ENCODE data around the gene SWAP70. TPM values are rescaled to one million over a fixed set of nuclear protein-coding genes. Genes with fewer than 3 reads are reported as not detected.
"Not testable (repeated sequence)": the region's sequence is repeated elsewhere in the genome, so short reads cannot be mapped to it uniquely, and the experiment has no call there.

SWAP70 gene
- total RNA-seq = 10 to 100 TPM; 15.7 to 21.9 TPM
- long read RNA-seq, full-length matches to known transcripts = 41 of 51 reads
- long read RNA-seq, partial matches to known transcripts = 1 of 51 reads
- long read RNA-seq, other reads (novel, unspliced or antisense) = 9 of 51 reads

DNA sequence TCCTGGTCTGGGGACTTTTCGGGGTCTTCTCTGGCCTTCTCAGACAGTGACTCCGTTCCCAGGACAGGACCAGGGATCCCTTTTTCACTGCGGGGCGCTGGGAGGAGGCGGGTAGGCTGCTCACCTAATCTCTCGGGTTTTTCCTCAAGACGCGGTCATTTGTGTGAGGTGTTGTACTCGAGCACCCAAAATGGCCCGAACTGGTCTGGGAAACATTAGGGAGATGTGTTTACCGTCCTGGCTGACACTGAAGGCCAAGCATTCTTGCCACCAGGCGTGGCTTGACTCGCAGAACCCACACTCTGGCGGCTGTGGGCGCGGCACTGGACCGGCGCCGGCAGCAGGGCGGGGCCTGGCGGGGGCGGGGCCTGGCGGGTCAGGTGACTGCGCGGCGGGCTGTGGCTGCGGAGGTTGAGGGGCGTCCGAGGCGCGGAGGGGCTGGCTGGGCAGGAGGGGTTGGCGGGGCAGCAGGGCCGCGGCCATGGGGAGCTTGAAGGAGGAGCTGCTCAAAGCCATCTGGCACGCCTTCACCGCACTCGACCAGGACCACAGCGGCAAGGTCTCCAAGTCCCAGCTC, at the start of gene SWAP70:
Gene SWAP70, plus strand, starts transcription at position 379 of the 577 bp plus-strand sequence. Its CDS starts 103 bp downstream, at position 482.
- DNase-seq (peak; percentile 90 to 94), ATAC-seq (peak; percentile 98)
- intact Hi-C loops (cut with DNase I, micrococcal nuclease) = no loop called here

DNA sequence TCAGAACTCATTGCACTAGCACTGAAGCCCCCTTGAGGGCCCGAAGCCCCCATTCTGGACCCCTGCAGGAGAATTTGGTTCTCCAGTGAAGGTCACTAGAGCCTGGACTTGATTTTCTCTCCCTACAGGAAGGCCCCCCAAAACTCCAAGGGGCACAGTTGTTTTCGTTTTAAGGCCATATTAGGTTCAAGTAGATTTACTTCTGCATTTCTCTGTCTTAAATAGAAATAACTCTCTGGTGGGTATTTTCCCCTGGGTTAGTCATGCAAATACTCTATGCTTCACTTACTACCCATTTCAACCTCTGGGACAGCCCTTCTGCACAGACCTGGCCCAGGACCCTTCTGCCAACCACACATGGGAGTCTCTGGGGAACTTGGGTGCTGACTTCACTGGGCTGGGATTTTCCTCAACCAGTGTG, 48.8 kb upstream of the SWAP70 start:
- intact Hi-C loops (cut with DNase I, micrococcal nuclease) = loop anchor here in 1 of 2 donors (5.0 to 10.0 kb wide), 2 partner anchors 80 to 132 kb away; no protein-coding TSS in a partner anchor
- ATAC-seq (no peak), DNase-seq (peak in 1 of 2 donors; percentile 15)

DNA sequence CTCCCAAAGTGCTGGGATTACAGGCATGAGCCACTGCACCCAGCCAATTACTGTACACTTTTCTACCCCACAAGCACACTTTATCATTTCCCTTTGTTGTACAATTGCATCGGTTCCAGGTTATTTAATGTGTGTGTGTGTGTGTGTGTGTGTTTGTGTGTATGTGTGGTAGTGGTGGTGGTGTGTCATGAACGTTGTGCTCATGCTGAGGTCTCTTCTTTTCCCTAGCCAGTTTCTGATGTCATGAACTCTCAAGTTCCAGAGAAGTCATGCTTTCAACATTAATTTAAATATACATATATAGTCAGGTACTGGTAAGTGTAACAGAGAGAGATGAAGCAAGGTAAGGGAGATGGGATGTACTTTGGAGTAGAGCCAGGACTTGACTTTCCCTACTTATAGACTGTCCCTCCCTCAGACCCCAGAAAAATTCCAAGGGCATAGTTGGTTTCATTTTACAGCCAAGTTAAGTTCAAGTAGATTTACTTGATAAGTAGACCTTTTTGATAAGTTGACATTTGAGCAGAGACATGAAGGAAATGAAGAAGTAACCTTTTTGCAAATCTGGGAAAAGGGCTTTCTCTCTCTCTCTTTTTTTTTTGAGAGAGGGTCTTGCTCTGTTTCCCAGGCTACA, 47.7 kb upstream of the SWAP70 start:
- ATAC-seq = no peak
- intact Hi-C loops (cut with DNase I, micrococcal nuclease) = loop anchor here in 1 of 2 donors (5.0 to 10.0 kb wide), 2 partner anchors 81 to 131 kb away; no protein-coding TSS in a partner anchor
- no peak for DNase-seq

DNA sequence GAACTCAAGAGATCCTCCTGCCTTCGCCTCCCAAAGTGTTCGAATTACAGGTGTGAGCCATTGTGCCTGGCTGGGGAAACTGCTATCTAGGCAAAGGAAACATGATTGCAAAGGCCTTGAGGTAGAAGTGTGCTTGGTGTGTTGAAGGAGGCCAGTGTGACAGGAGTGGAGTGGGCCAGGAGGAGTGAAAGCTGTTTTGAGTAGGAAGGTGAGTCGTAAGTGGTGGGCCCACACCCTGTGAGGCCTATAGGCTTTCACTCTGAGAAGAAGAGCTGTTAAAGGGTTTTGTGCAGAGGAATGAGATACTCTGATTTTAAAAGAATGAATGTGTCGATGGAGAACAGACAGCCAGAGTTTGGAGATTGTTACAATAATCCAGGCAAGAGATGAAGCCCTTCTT, 47.0 kb upstream of the SWAP70 start:
- no peak for DNase-seq
- no peak for ATAC-seq
- intact Hi-C loops (cut with DNase I, micrococcal nuclease) = loop anchor here in 1 of 2 donors (5.0 to 10.0 kb wide), 2 partner anchors 82 to 130 kb away; no protein-coding TSS in a partner anchor

DNA sequence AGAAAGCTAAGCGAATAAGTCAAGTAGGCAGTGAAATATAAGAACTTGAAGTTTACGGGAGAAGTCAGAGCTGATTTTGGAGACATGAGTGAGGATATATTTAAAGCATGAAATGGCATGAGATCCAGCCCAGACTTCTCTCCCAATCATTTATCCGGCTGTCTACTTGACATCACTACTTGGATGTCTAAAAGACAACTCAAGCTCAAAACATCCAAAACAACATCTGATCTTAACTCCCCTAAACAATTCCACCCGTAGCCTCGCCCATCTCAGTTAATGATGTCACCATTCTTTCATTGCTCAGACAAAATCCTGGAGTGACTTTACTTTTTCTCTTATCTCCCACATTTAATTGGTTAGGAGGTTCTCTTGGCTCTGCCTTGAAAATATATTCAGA, 45.9 kb upstream of the SWAP70 start:
- intact Hi-C loops (cut with DNase I, micrococcal nuclease) = loop anchor here in 1 of 2 donors (5.0 to 10.0 kb wide), 2 partner anchors 83 to 129 kb away; no protein-coding TSS in a partner anchor
- ATAC-seq = no peak
- DNase-seq = no peak

DNA sequence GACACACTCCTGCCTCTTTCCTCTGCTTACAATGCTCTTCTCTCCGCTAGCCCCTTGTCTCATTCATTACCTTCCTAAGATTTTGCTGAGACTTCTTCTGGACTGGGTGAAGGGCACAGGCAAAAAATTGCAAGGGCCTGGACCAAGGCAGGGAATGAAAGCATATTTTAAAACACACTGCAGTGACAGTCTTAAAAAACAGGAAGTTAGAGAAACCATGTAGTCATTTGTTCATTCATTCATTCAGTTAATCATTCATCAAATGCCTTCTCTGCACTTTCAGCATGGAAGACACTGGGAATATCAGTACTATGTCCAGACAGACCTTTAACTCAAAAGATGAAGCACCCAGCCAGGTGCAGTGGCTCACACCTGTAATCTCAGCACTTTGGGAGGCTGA, 44.9 kb upstream of the SWAP70 start:
- ATAC-seq (no peak), DNase-seq (no peak)
- intact Hi-C loops (cut with DNase I, micrococcal nuclease) = loop anchor here in 1 of 2 donors (5.0 to 10.0 kb wide), 2 partner anchors 84 to 128 kb away; no protein-coding TSS in a partner anchor

DNA sequence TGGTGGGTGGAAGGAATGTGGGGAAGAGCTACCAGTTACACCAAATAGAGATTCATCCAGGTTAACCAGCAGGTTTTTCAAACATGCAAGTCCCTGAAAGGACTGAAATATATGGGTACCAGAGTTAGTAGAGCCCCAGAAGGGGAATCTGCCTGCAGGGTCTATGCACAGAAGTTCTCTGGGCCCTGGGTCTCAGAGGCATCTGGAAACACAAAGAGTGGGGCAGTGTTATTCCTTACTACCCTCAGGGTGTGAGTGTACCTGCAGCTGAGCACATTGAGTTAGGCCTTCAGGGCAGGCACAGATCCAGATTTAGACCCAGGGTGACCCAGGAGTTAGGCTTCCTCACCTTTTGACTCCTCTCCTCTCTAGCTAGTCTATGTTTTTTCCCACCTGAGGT, 43.9 kb upstream of the SWAP70 start:
- intact Hi-C loops (cut with DNase I, micrococcal nuclease) = loop anchor here in 1 of 2 donors (5.0 to 10.0 kb wide), 2 partner anchors 85 to 127 kb away; no protein-coding TSS in a partner anchor
- ATAC-seq = no peak
- no peak for DNase-seq

- ATAC-seq; intact Hi-C loops (cut with DNase I, micrococcal nuclease); DNase-seq: not testable (repeated sequence)
These were observed 41.5 kb upstream of the SWAP70 start for GRCh38 chr11:9622353-9622752.

- ATAC-seq; DNase-seq; intact Hi-C loops (cut with DNase I, micrococcal nuclease): not testable (repeated sequence)
These were observed 40.8 kb upstream of the SWAP70 start for GRCh38 chr11:9623053-9623452.

DNA sequence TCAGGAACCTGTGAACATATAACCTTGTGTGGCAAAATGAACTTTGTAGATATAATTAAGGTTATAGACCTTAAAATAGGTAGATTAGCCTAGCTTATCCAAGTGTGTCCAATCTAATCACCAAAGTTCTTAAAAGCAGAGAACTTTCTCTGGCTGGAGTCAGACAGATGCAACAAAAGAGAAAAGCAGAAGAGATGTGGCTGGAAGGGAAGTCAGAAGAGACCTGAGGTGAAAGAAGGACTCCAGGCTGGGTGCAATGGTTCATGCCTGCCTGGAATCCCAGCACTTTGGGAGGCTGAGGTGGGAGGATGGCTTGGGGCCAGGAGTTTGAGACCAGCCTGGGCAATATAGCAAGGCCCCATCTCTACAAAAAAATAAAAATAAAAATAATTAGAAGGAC, 39.4 kb upstream of the SWAP70 start:
- intact Hi-C loops (cut with DNase I, micrococcal nuclease) = no loop called here
- no peak for ATAC-seq
- DNase-seq = no peak

- DNase-seq = no peak
These were observed 38.7 kb upstream of the SWAP70 start for GRCh38 chr11:9625162-9625561.

DNA sequence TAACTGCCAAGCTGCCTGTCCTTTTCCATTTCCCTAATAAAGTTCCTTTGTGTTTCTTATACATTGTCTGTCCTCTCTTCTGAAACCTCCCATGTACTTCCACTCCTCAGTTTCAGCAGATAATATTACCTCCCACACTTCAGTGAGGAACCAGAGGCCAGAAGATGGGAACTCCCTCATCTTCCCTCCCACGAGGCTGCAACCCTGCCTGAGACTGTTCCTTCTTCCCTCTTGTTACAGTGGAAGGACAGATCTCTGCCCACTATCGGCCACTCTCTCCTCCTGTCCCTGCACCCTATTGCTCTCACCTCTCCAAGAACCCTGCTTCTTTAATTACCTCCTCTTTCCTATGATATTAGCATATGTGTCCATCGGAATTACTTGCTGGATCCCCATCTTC, 38.1 kb upstream of the SWAP70 start:
- ATAC-seq (no peak), DNase-seq (no peak)
- intact Hi-C loops (cut with DNase I, micrococcal nuclease) = no loop called here

More at GRCh38 chr11:9625162-9625561, 38.7 kb upstream of the SWAP70 start:
- ATAC-seq = no peak
- intact Hi-C loops (cut with DNase I, micrococcal nuclease) = no loop called here

DNA sequence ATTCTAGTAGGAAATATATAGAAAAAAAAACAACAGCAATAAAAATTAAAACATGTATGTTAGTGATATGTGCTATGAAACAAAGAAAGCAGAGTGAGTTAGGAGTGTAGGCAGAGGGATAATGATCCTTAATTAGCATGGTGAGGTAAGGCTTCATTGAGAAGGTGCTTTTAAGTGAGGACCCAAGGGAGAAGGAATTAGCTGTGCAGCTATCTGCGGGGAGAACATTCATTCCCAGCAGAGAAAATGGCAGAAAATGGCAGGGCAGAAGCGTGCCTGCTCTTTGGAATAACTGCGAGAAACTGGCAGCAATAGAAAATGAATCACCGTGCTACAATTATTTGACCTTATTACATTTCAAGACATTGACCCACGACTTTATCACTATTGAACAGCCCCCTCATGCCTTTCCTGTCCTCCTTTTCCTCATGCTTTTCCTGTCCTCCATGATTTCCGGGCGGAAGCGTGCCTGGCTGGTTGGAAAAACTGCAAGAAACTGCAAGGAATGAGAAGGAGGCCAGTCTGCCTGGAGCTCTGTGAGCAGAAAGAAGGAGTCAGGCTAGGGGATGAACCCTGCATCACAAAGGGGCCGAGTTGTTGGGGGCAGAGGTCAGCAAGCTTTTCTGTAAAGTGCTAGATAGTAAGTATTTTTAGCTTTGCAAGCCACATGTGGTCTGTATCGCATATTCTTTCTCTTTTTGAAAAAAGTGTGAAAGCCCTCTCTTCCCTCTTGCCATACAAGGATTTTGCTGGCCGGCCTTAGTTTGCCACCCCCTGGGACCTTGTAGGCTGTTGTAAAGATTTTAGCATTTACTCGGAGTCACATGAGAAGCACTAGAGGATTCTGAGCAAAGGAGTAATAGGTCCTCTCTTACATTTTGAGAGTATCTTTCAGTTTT, 37.1 kb upstream of the SWAP70 start:
- no peak for DNase-seq
- intact Hi-C loops (cut with DNase I, micrococcal nuclease) = no loop called here
- no peak for ATAC-seq

DNA sequence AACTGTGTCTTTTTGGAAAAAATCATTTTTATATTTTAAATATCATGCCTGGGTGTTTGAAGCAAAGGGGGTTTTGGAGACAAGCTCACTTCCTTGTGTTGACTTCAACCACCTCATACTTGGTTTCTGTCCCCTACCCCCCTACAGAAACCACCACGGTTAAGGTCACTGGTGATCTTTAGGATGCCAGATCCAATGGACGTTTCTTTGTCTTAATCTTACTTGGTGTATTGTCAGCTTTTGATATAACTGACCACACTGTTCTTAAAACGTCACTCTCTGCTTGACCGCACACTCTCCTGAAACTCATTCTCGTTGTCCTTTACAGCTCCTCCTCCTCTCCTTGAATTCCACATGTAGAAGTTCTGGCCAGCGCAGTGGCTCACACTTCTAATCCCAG, 34.8 kb upstream of the SWAP70 start:
- ATAC-seq (no peak), DNase-seq (no peak)
- intact Hi-C loops (cut with DNase I, micrococcal nuclease) = no loop called here

GRCh38 chr11:9633679-9634078, 30.2 kb upstream of the SWAP70 start:
- intact Hi-C loops (cut with DNase I, micrococcal nuclease) = no loop called here
- DNase-seq = no peak
- no peak for ATAC-seq

- intact Hi-C loops (cut with DNase I, micrococcal nuclease) = no loop called here
- ATAC-seq (no peak), DNase-seq (no peak)
These were observed 27.2 kb upstream of the SWAP70 start for GRCh38 chr11:9636691-9637090.

DNA sequence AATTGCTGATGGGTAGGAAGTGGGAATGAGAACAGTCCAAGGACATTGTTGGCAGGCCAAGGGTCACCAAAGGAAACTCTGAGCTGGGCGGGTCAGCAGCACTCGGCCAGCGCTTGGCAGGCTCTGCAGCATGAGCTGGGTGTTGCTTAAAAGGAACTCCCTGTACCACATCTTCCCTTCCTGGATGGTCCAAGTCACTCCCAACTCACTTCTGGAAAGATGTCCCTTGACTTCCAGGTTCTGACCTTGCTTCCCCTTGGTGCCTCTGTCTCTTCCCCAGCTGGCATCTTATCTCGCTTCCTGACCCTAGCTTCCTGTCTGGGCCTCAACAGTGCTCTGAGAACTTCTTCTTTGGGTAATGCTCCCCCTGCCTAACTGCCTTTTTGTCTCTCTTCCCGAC, 24.8 kb upstream of the SWAP70 start:
- ATAC-seq (peak; percentile 98), DNase-seq (peak; percentile 36 to 38)
- intact Hi-C loops (cut with DNase I, micrococcal nuclease) = no loop called here

DNA sequence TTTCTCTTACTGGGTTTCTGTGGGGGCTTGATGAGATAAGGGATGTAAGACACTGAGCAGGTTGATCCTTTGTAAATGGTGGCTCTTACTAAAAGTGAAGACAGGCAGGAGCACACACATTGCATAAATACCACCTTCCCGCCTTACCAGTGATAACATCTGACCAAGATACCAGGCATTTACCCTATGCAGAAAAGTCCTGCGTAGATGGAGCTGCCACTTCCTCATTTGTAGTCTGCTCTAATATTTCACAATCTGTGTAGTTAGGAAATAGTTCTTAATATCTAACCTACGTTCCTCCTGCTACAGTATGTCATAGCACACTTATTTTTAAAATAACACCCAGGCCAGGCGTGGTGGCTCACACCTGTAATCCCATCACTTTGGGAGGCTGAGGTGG, 23.9 kb upstream of the SWAP70 start:
- ATAC-seq (no peak), DNase-seq (no peak)
- intact Hi-C loops (cut with DNase I, micrococcal nuclease) = no loop called here

GRCh38 chr11:9642894-9643293, 21.0 kb upstream of the SWAP70 start:
- ATAC-seq = no peak
- no peak for DNase-seq
- intact Hi-C loops (cut with DNase I, micrococcal nuclease) = no loop called here

All from left colon (tissue), 2 donors.